Activated B cell treated with CpG ODN at 0.5 μM for 24 hours (primary cell): ENCODE results near the gene WDTC1. TPM values are rescaled to one million over a fixed set of nuclear protein-coding genes. Genes with fewer than 3 reads are reported as not detected.

Source experiments
- ATAC-seq: fragments of 200-7000 bp; cut with Tn5 transposase; one replicate; pipeline ENCODE4 v1.10.0; 2021; ENCODE audit warnings: low read depth, mild to moderate bottlenecking, moderate library complexity
- CTCF ChIA-PET: fragments of 350-600 bp; sonication (Branson Sonifier 250); formaldehyde crosslinking; loops from one replicate; lab custom pipeline; 2021; ENCODE audit warnings: antibody characterized with exemption; lab: Charles Lee
- POLR2A ChIA-PET: fragments of 350-600 bp; sonication (Branson Sonifier 250); formaldehyde crosslinking; loops from one replicate; lab custom pipeline; 2021; ENCODE audit warnings: antibody characterized with exemption; lab: Charles Lee
- DNase-seq: peaks from one replicate; pipeline ENCODE4 v3.0.0; 2022
- H3K27ac Mint-ChIP-seq: one replicate; pipeline ENCODE4 v1.8.0; 2020; ENCODE audit warnings: mixed read lengths
- H3K27me3 Mint-ChIP-seq: one replicate; pipeline ENCODE4 v1.8.0; 2021; ENCODE audit warnings: mixed read lengths
- H3K36me3 Mint-ChIP-seq: one replicate; pipeline ENCODE4 v1.8.0; 2021; ENCODE audit warnings: low read depth, mixed read lengths
- H3K4me1 Mint-ChIP-seq: one replicate; pipeline ENCODE4 v1.8.0; 2021; ENCODE audit warnings: mixed read lengths
- H3K4me3 Mint-ChIP-seq: one replicate; pipeline ENCODE4 v1.8.0; 2020; ENCODE audit warnings: mild to moderate bottlenecking, mixed read lengths
- H3K9me3 Mint-ChIP-seq: one replicate; pipeline ENCODE4 v1.8.0; 2020; ENCODE audit warnings: mixed read lengths
- intact Hi-C: fragments of 100-400 bp; cut with micrococcal nuclease; formaldehyde crosslinking; loops from one replicate; pipeline ENCODE4 v1.15.1; 2024
- total RNA-seq: library from RNA; stranded (reverse); gene quantifications from 2 replicates; pipeline ENCODE4 v1.2.3, GENCODE V29; 2022
- TF ChIP-seq, protein P1 (sequence below): fragments of 200-600 bp; IDR thresholded peaks from one replicate; pipeline ENCODE4 v1.8.0; 2022; ENCODE audit warnings: antibody characterized with exemption, mild to moderate bottlenecking

Gene WDTC1
- total RNA-seq, 1 donor from 2014 or later: 65.1 TPM

GRCh38 chr1:27267153-27267552, 32.7 kb downstream of the WDTC1 start:
- DNase-seq: no peak
- intact Hi-C loops: no loop called here
- no peaks in the 10 kb centered on the region for H3K9me3 Mint-ChIP-seq
- TF ChIP-seq, protein P1, sequence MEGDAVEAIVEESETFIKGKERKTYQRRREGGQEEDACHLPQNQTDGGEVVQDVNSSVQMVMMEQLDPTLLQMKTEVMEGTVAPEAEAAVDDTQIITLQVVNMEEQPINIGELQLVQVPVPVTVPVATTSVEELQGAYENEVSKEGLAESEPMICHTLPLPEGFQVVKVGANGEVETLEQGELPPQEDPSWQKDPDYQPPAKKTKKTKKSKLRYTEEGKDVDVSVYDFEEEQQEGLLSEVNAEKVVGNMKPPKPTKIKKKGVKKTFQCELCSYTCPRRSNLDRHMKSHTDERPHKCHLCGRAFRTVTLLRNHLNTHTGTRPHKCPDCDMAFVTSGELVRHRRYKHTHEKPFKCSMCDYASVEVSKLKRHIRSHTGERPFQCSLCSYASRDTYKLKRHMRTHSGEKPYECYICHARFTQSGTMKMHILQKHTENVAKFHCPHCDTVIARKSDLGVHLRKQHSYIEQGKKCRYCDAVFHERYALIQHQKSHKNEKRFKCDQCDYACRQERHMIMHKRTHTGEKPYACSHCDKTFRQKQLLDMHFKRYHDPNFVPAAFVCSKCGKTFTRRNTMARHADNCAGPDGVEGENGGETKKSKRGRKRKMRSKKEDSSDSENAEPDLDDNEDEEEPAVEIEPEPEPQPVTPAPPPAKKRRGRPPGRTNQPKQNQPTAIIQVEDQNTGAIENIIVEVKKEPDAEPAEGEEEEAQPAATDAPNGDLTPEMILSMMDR: no peak
- ChIA-PET CTCF (interaction anchor here (1.2 kb wide), 1 partner anchor 29 kb away, joined by 3 read pairs; no protein-coding TSS in a partner anchor), POLR2A (interaction anchor here (0.6 to 1.7 kb wide), 3 partner anchors 10 to 14 kb away, joined by 3 to 5 read pairs (median 4); no protein-coding TSS in a partner anchor)
- no peaks in the 10 kb centered on the region for H3K27me3 Mint-ChIP-seq
- no peaks in the 10 kb centered on the region for H3K4me1 Mint-ChIP-seq
- H3K36me3 Mint-ChIP-seq: peaks cover 50% of the 10 kb centered on the region
- no peak overlapping the region for H3K4me3 Mint-ChIP-seq
- ATAC-seq: no peak
- no peak overlapping the region for H3K27ac Mint-ChIP-seq

DNA sequence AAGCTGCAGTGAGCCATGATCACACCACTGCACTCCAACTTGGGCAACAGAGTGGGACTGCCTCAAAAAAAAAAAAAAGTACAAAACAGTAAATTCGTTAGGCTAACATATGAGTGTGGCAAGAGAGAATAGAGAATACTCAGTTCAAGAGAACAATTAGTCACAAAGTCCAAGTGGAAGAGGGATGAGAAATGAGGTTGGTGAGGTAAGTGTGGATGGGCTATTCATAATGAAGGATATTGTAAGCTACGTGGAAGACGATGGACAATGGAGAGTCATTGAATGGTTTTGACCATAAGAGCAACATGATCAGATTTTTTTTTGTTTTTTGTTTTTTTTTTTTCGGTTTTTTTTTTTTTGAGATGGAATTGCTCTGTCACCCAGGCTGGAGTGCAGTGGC, 34.8 kb downstream of the WDTC1 start:
- no peaks in the 10 kb centered on the region for H3K9me3 Mint-ChIP-seq
- ChIA-PET POLR2A (interaction anchor here (0.6 kb wide), 1 partner anchor 17 kb away, joined by 7 read pairs; no protein-coding TSS in a partner anchor), CTCF (interaction anchor here (0.6 kb wide), 1 partner anchor 112 kb away, joined by 4 read pairs; no protein-coding TSS in a partner anchor)

GRCh38 chr1:27274204-27274603, 39.8 kb downstream of the WDTC1 start:
- H3K36me3 Mint-ChIP-seq: peaks cover 42% of the 10 kb centered on the region
- ChIA-PET CTCF (interaction anchor here (1.1 kb wide), 1 partner anchor 10 kb away, joined by 3 read pairs; no protein-coding TSS in a partner anchor), POLR2A (no interaction called here)
- TF ChIP-seq, protein P1: no peak
- peaks cover 22% of the 10 kb centered on the region for H3K4me1 Mint-ChIP-seq
- intact Hi-C loops: no loop called here
- H3K27ac Mint-ChIP-seq: peak overlapping the region; percentile 27
- ATAC-seq (no peak), DNase-seq (no peak)
- no peaks in the 10 kb centered on the region for H3K9me3 Mint-ChIP-seq
- H3K27me3 Mint-ChIP-seq: no peaks in the 10 kb centered on the region
- H3K4me3 Mint-ChIP-seq: no peak overlapping the region

More for the DNA sequence above, 34.8 kb downstream of the WDTC1 start:
- intact Hi-C loops: no loop called here
- Mint-ChIP-seq H3K36me3 (peaks cover 48% of the 10 kb centered on the region), H3K27me3 (no peaks in the 10 kb centered on the region), H3K27ac (no peak overlapping the region), H3K4me1 (peaks cover 4% of the 10 kb centered on the region), H3K4me3 (no peak overlapping the region)
- DNase-seq: no peak
- TF ChIP-seq, protein P1: no peak
- no peak for ATAC-seq

DNA sequence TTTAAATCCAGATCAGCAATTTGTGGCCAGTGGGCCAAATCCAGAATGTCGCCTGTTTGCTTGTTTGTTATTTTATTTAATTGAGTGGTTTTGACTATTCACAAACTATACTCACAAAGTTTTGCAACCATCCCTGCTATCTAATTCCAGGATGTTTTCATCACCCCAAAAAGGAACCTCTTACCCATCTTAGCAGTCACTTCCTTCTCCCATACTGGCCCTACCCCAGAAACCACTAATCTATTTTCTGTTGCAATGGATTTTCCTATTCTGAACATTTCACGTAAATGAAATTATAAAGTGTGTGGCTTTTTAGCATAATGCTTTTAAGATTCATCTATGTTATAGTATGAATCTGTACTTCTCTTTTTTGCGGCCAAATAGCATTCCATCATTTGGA, 41.3 kb downstream of the WDTC1 start:
- ATAC-seq (no peak), DNase-seq (no peak)
- no peak overlapping the region for H3K27ac Mint-ChIP-seq
- peaks cover 36% of the 10 kb centered on the region for H3K36me3 Mint-ChIP-seq
- H3K9me3 Mint-ChIP-seq: no peaks in the 10 kb centered on the region
- no peaks in the 10 kb centered on the region for H3K27me3 Mint-ChIP-seq
- POLR2A ChIA-PET: no interaction called here
- H3K4me3 Mint-ChIP-seq: no peak overlapping the region
- TF ChIP-seq, protein P1: no peak
- intact Hi-C loops: no loop called here
- H3K4me1 Mint-ChIP-seq: peaks cover 22% of the 10 kb centered on the region
- CTCF ChIA-PET: no interaction called here

GRCh38 chr1:27284425-27285273, 50.2 kb downstream of the WDTC1 start:
- no peak overlapping the region for H3K4me3 Mint-ChIP-seq
- H3K36me3 Mint-ChIP-seq: peaks cover 39% of the 10 kb centered on the region
- ATAC-seq (peak; percentile 96), DNase-seq (peak; percentile 64)
- intact Hi-C loops: loop anchor here (1.0 to 2.0 kb wide), 5 partner anchors 49 to 240 kb away; no protein-coding TSS in a partner anchor
- POLR2A ChIA-PET: interaction anchor here (0.6 kb wide), 1 partner anchor 8 kb away, joined by 4 read pairs; no protein-coding TSS in a partner anchor
- no peaks in the 10 kb centered on the region for H3K9me3 Mint-ChIP-seq
- TF ChIP-seq, protein P1: no peak
- no peaks in the 10 kb centered on the region for H3K27me3 Mint-ChIP-seq
- CTCF ChIA-PET: interaction anchor here (0.7 to 7.3 kb wide), 23 partner anchors 10 to 266 kb away, joined by 3 to 104 read pairs (median 4); partner anchors contain the start of genes SLC9A1 and WDTC1
- peaks cover 12% of the 10 kb centered on the region for H3K4me1 Mint-ChIP-seq
- peak overlapping the region; percentile 13 for H3K27ac Mint-ChIP-seq
